WTC11 (cell line): ENCODE measurements around the gene ATPAF1. TPM values are rescaled to one million over a fixed set of nuclear protein-coding genes. Genes with fewer than 3 reads are reported as not detected.

Source experiments
- ATAC-seq: fragments of 200-7000 bp; cut with Tn5 transposase; 2 replicates; pipeline ENCODE4 v1.10.0; 2021; ENCODE audit warnings: mild to moderate bottlenecking, moderate library complexity
- CTCF ChIA-PET: fragments of 300-600 bp; sonication (Branson Sonifier 250); formaldehyde crosslinking; loops from one replicate; lab custom pipeline; 2021; ENCODE audit warnings: antibody characterized with exemption; lab: Charles Lee
- POLR2A ChIA-PET: fragments of 350-600 bp; sonication (Branson Sonifier 250); formaldehyde crosslinking; loops from one replicate; lab custom pipeline; 2021; ENCODE audit warnings: antibody characterized with exemption; lab: Charles Lee
- DNase-seq: peaks from one replicate; pipeline ENCODE4 v3.0.0; 2021; ENCODE audit warnings: low spot score
- H3K27ac Mint-ChIP-seq: 2 replicates; pipeline ENCODE4 v1.8.0; 2021; ENCODE audit warnings: mixed read lengths
- H3K27me3 Mint-ChIP-seq: 2 replicates; pipeline ENCODE4 v1.8.0; 2021; ENCODE audit warnings: low read depth, mild to moderate bottlenecking, moderate library complexity, mixed read lengths
- H3K36me3 Mint-ChIP-seq: 2 replicates; pipeline ENCODE4 v1.8.0; 2021; ENCODE audit warnings: mixed read lengths
- H3K4me1 Mint-ChIP-seq: 2 replicates; pipeline ENCODE4 v1.8.0; 2022; ENCODE audit warnings: mixed read lengths
- H3K4me3 Mint-ChIP-seq: 2 replicates; pipeline ENCODE4 v1.8.0; 2021; ENCODE audit warnings: mild to moderate bottlenecking, moderate library complexity, mixed read lengths
- H3K9me3 Mint-ChIP-seq: 2 replicates; pipeline ENCODE4 v1.8.0; 2021; ENCODE audit warnings: mixed read lengths
- ATF1 ChIP-seq: sonication (generic); formaldehyde crosslinking; IDR thresholded peaks from 2 replicates; pipeline ENCODE4 v1.8.1; 2023; ENCODE audit warnings: mild to moderate bottlenecking, moderate library complexity, missing genetic modification reagents
- ATF6 ChIP-seq: sonication (generic); formaldehyde crosslinking; IDR thresholded peaks from 2 replicates; pipeline ENCODE4 v1.8.1; 2023; ENCODE audit warnings: mild to moderate bottlenecking, missing genetic modification reagents
- CDX4 ChIP-seq: fragments of 250-450 bp; sonication (Bioruptor Pico); IDR thresholded peaks from 2 replicates; pipeline ENCODE4 v1.9.0; 2021; ENCODE audit warnings: moderate library complexity, mild to moderate bottlenecking, inconsistent platforms, borderline replicate concordance
- CREB1 ChIP-seq: sonication (generic); formaldehyde crosslinking; IDR thresholded peaks from 2 replicates; pipeline ENCODE4 v1.8.0; 2023; ENCODE audit warnings: mild to moderate bottlenecking, missing genetic modification reagents
- CTCF ChIP-seq: fragments of 200-600 bp; IDR thresholded peaks from 2 replicates; pipeline ENCODE4 v1.8.0; 2022; ENCODE audit warnings: antibody characterized with exemption
- E2F5 ChIP-seq: sonication (generic); formaldehyde crosslinking; IDR thresholded peaks from 2 replicates; pipeline ENCODE4 v1.8.1; 2022; ENCODE audit warnings: mild to moderate bottlenecking, moderate library complexity, missing genetic modification reagents
- ELF4 ChIP-seq: sonication (generic); formaldehyde crosslinking; IDR thresholded peaks from 2 replicates; pipeline ENCODE4 v1.8.1; 2022; ENCODE audit warnings: low read depth, mild to moderate bottlenecking, moderate library complexity, missing genetic modification reagents
- FOXK1 ChIP-seq: sonication (generic); formaldehyde crosslinking; IDR thresholded peaks from 2 replicates; pipeline ENCODE4 v1.8.0; 2022; ENCODE audit warnings: mild to moderate bottlenecking, moderate library complexity, missing genetic modification reagents
- GABPB1 ChIP-seq: sonication (generic); formaldehyde crosslinking; IDR thresholded peaks from 2 replicates; pipeline ENCODE4 v1.8.1; 2023; ENCODE audit warnings: mild to moderate bottlenecking, missing genetic modification reagents
- IRF2 ChIP-seq: sonication (generic); formaldehyde crosslinking; IDR thresholded peaks from 2 replicates; pipeline ENCODE4 v1.8.0; 2022; ENCODE audit warnings: low read depth, missing genetic modification reagents, borderline replicate concordance
- KAT7 ChIP-seq: sonication (generic); formaldehyde crosslinking; IDR thresholded peaks from 2 replicates; pipeline ENCODE4 v1.8.1; 2023; ENCODE audit warnings: missing genetic modification reagents, mild to moderate bottlenecking, borderline replicate concordance
- MLX ChIP-seq: sonication (generic); formaldehyde crosslinking; IDR thresholded peaks from 2 replicates; pipeline ENCODE4 v1.8.1; 2023; ENCODE audit warnings: mild to moderate bottlenecking, missing genetic modification reagents, moderate library complexity
- MXD4 ChIP-seq: fragments of 250-450 bp; sonication (Bioruptor Pico); IDR thresholded peaks from 2 replicates; pipeline ENCODE4 v1.8.0; 2021; ENCODE audit warnings: mild to moderate bottlenecking, moderate library complexity, borderline replicate concordance
- NFE2L1 ChIP-seq: sonication (generic); formaldehyde crosslinking; IDR thresholded peaks from 2 replicates; pipeline ENCODE4 v1.8.1; 2023; ENCODE audit warnings: missing genetic modification reagents
- NR2C2 ChIP-seq: sonication (generic); formaldehyde crosslinking; IDR thresholded peaks from 2 replicates; pipeline ENCODE4 v1.8.0; 2022; ENCODE audit warnings: mild to moderate bottlenecking, missing genetic modification reagents
- NR3C1 ChIP-seq: sonication (generic); formaldehyde crosslinking; conservative IDR thresholded peaks from 2 replicates; pipeline ENCODE4 v1.8.1; 2023; ENCODE audit warnings: low read depth, mild to moderate bottlenecking, missing genetic modification reagents
- OVOL2 ChIP-seq: fragments of 250-450 bp; sonication (Bioruptor Pico); IDR thresholded peaks from 2 replicates; pipeline ENCODE4 v1.9.0; 2021; ENCODE audit warnings: mild to moderate bottlenecking, borderline replicate concordance
- PREB ChIP-seq: sonication (generic); formaldehyde crosslinking; IDR thresholded peaks from 2 replicates; pipeline ENCODE4 v1.8.1; 2022; ENCODE audit warnings: mild to moderate bottlenecking, missing genetic modification reagents, moderate library complexity, borderline replicate concordance
- RELA ChIP-seq: sonication (generic); formaldehyde crosslinking; IDR thresholded peaks from 2 replicates; pipeline ENCODE4 v1.8.1; 2022; ENCODE audit warnings: missing genetic modification reagents, mild to moderate bottlenecking, borderline replicate concordance
- SMAD3 ChIP-seq: sonication (generic); formaldehyde crosslinking; IDR thresholded peaks from 2 replicates; pipeline ENCODE4 v1.8.0; 2022; ENCODE audit warnings: missing genetic modification reagents, mild to moderate bottlenecking, borderline replicate concordance
- ZBTB21 ChIP-seq: sonication (generic); formaldehyde crosslinking; IDR thresholded peaks from 2 replicates; pipeline ENCODE4 v1.8.1; 2023; ENCODE audit warnings: mild to moderate bottlenecking, missing genetic modification reagents, borderline replicate concordance
- ZNF219 ChIP-seq: sonication (generic); formaldehyde crosslinking; IDR thresholded peaks from 2 replicates; pipeline ENCODE4 v1.8.0; 2023; ENCODE audit warnings: missing genetic modification reagents, mild to moderate bottlenecking, borderline replicate concordance
- total RNA-seq: library from RNA; stranded (reverse); gene quantifications from 3 replicates; pipeline ENCODE4 v1.2.3, GENCODE V29; 2021
- TF ChIP-seq, protein P1 (sequence below): sonication (generic); formaldehyde crosslinking; IDR thresholded peaks from 2 replicates; pipeline ENCODE4 v1.8.1; 2023; ENCODE audit warnings: mild to moderate bottlenecking, moderate library complexity, missing genetic modification reagents
- TF ChIP-seq, protein P2 (sequence below): sonication (generic); formaldehyde crosslinking; IDR thresholded peaks from 2 replicates; pipeline ENCODE4 v1.8.1; 2022; ENCODE audit warnings: low read depth, mild to moderate bottlenecking, moderate library complexity, missing genetic modification reagents, borderline replicate concordance

The ATPAF1 gene
- total RNA-seq, 1 experiment from 2014 or later, result 35.7 TPM

DNA sequence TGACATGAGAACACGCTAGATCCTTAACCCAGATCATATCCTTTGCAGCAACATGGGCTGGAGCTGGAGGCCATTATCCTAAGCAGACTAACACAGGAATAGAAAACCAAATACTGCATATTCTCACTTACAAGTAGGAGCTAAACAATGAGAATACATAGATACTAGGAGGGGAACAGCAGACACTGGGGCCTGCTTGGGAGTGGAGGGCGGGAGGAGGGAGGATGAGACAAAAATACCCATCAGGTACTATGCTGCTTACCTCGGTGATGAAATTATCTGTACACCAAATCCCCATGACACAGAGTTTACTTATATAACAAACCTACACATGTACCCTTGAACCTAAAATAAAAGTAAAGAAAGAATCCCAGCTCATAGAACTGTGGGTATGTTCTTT lies 50.3 kb downstream of the ATPAF1 start:
- Mint-ChIP-seq H3K4me3 (no peak overlapping the region), H3K4me1 (peaks cover 41% of the 10 kb centered on the region), H3K27me3 (peaks cover 30% of the 10 kb centered on the region), H3K36me3 (no peaks in the 10 kb centered on the region), H3K9me3 (no peaks in the 10 kb centered on the region), H3K27ac (no peak overlapping the region)
- ATAC-seq (no peak), DNase-seq (no peak)
- ChIA-PET CTCF (interaction anchor here (0.6 to 2.1 kb wide), 6 partner anchors 9 to 171 kb away, joined by 3 to 23 read pairs (median 5); partner anchors contain the start of gene MKNK1), POLR2A (no interaction called here)
- TF ChIP-seq ZNF219 (CRISPR knock-in tag) (no peak), RELA (no peak), CDX4 (CRISPR knock-in tag) (no peak), MXD4 (CRISPR knock-in tag) (no peak), ELF4 (CRISPR knock-in tag) (no peak), CTCF (no peak), NFE2L1 (CRISPR knock-in tag) (no peak), IRF2 (CRISPR knock-in tag) (no peak), E2F5 (CRISPR knock-in tag) (no peak), GABPB1 (CRISPR knock-in tag) (no peak), CREB1 (CRISPR knock-in tag) (no peak), ATF1 (CRISPR knock-in tag) (no peak), PREB (no peak), SMAD3 (CRISPR knock-in tag) (no peak)
- TF ChIP-seq, protein P1, sequence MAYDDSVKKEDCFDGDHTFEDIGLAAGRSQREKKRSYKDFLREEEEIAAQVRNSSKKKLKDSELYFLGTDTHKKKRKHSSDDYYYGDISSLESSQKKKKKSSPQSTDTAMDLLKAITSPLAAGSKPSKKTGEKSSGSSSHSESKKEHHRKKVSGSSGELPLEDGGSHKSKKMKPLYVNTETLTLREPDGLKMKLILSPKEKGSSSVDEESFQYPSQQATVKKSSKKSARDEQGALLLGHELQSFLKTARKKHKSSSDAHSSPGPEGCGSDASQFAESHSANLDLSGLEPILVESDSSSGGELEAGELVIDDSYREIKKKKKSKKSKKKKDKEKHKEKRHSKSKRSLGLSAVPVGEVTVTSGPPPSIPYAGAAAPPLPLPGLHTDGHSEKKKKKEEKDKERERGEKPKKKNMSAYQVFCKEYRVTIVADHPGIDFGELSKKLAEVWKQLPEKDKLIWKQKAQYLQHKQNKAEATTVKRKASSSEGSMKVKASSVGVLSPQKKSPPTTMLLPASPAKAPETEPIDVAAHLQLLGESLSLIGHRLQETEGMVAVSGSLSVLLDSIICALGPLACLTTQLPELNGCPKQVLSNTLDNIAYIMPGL (CRISPR knock-in tag), result no peak

DNA sequence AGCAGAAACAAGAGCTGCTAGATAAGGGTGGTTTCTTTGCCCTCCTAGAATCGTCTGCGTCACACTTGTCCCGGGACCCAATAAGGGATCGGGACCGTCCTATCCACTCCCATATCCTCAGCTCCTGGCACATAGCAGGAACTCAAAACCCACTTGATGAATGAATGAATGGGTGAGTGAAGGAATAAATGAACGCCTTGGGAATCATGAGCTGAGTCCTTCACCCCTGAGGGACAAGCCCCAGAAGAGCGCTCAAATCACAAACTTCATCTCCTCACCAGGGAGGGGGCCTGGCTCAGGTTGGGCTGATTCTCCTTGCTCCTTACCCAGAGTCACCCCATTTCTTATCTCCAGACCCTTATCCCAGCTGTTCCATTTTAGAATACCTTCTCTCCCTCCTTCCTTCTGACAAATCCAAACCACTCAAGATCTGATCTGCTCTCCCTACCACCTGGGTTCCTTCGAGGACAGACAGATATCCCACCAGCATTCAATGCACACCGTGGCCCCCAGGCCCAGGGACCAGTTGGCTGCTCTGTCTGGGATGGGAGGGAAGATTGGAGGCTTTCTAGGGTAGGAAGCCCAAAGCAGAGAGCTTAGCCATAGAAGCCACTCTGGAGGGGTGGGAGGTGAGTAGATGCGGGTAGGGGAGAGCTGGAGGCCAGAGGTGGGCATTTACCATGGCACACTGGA lies 50.9 kb downstream of the ATPAF1 start:
- Mint-ChIP-seq H3K4me3 (peak overlapping the region; percentile 86), H3K4me1 (peaks cover 44% of the 10 kb centered on the region), H3K27me3 (peaks cover 30% of the 10 kb centered on the region), H3K27ac (no peak overlapping the region), H3K36me3 (no peaks in the 10 kb centered on the region), H3K9me3 (no peaks in the 10 kb centered on the region)
- ChIA-PET POLR2A (interaction anchor here (0.9 to 1.8 kb wide), 3 partner anchors 11 to 51 kb away, joined by 3 to 13 read pairs (median 3); partner anchors contain the start of genes ATPAF1 and MKNK1), CTCF (interaction anchor here (0.6 to 2.6 kb wide), 12 partner anchors 10 to 798 kb away, joined by 3 to 23 read pairs (median 5); partner anchors contain the start of gene MKNK1)
- DNase-seq (no peak), ATAC-seq (peak; percentile 5)
- TF ChIP-seq FOXK1 (CRISPR knock-in tag) (no peak), NR2C2 (CRISPR knock-in tag) (no peak), MLX (CRISPR knock-in tag) (no peak), ZNF219 (CRISPR knock-in tag) (no peak), NR3C1 (CRISPR knock-in tag) (no peak), ZBTB21 (CRISPR knock-in tag) (no peak), ATF6 (no peak), KAT7 (no peak), OVOL2 (CRISPR knock-in tag) (no peak)
- TF ChIP-seq, protein P2, sequence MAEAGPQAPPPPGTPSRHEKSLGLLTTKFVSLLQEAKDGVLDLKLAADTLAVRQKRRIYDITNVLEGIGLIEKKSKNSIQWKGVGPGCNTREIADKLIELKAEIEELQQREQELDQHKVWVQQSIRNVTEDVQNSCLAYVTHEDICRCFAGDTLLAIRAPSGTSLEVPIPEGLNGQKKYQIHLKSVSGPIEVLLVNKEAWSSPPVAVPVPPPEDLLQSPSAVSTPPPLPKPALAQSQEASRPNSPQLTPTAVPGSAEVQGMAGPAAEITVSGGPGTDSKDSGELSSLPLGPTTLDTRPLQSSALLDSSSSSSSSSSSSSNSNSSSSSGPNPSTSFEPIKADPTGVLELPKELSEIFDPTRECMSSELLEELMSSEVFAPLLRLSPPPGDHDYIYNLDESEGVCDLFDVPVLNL, result no peak
